IMR-90 (cell line): ENCODE data around the gene ZNF316. TPM values are rescaled to one million over a fixed set of nuclear protein-coding genes. Genes with fewer than 3 reads are reported as not detected.

ENCODE experiments used
- ATAC-seq: fragments of 200-7000 bp; cut with Tn5 transposase; 2 replicates; pipeline ENCODE4 v1.9.1; 2020; ENCODE audit warnings: low read depth, mild to moderate bottlenecking, moderate library complexity
- BruUV-seq: library from RNA; stranded (reverse); fragments of 400-500 nt; replicated peaks from 2 replicates; lab custom pipeline; 2021; lab: Mats Ljungman, UMichigan
- CTCF ChIA-PET: fragments of 300-600 bp; formaldehyde crosslinking; extraction: SDS; loops from one replicate; lab custom pipeline; 2021; ENCODE audit warnings: antibody characterized with exemption; lab: Yijun Ruan, JAX
- POLR2A ChIA-PET: fragments of 300-600 bp; sonication (Branson Sonifier 250); formaldehyde crosslinking; loops from one replicate; lab custom pipeline; 2022; ENCODE audit warnings: antibody characterized with exemption; ENCODE audit not compliant: unreplicated experiment; lab: Charles Lee
- DNase-seq: peaks from one replicate; pipeline ENCODE4 v3.0.0; 2013
- H2AFZ ChIP-seq: replicated peaks from 2 replicates; pipeline ENCODE3; 2013; ENCODE audit warnings: low read length, mild to moderate bottlenecking; ENCODE audit not compliant: poor library complexity
- H2AK5ac ChIP-seq: 2 replicates; pipeline ENCODE4 v1.6.1; 2013; ENCODE audit warnings: low read depth, low read length, inconsistent platforms
- H2AK9ac ChIP-seq: replicated peaks from 2 replicates; pipeline ENCODE3; 2013; ENCODE audit warnings: mild to moderate bottlenecking, low read depth, low read length, moderate library complexity; ENCODE audit not compliant: poor library complexity
- H2BK120ac ChIP-seq: 2 replicates; pipeline ENCODE4 v1.6.1; 2013; ENCODE audit warnings: low read depth, low read length, inconsistent platforms
- H2BK15ac ChIP-seq: 3 replicates; pipeline ENCODE4 v1.6.1; 2013; ENCODE audit warnings: low read depth, low read length, inconsistent platforms
- H2BK20ac ChIP-seq: 2 replicates; pipeline ENCODE4 v1.6.1; 2013; ENCODE audit warnings: low read depth, mild to moderate bottlenecking, inconsistent platforms, low read length, moderate library complexity
- H2BK5ac ChIP-seq: 2 replicates; pipeline ENCODE4 v1.6.1; 2013; ENCODE audit warnings: mild to moderate bottlenecking, low read depth, low read length, inconsistent platforms; ENCODE audit not compliant: poor library complexity, severe bottlenecking
- H3K14ac ChIP-seq: replicated peaks from 2 replicates; pipeline ENCODE4 v1.6.1; 2013; ENCODE audit warnings: low read depth, low read length, inconsistent platforms
- H3K18ac ChIP-seq: 2 replicates; pipeline ENCODE4 v1.6.1; 2013; ENCODE audit warnings: low read depth, low read length, control low read depth
- H3K23ac ChIP-seq: 2 replicates; pipeline ENCODE4 v1.6.1; 2013; ENCODE audit warnings: low read depth, low read length, inconsistent platforms
- H3K27ac ChIP-seq: 2 replicates; pipeline ENCODE4 v1.5.1; 2013; ENCODE audit warnings: mild to moderate bottlenecking, control low read depth, low read length; ENCODE audit not compliant: insufficient read depth
- H3K27me3 ChIP-seq: 2 replicates; pipeline ENCODE4 v1.6.1; 2013; ENCODE audit warnings: low read length; ENCODE audit not compliant: control insufficient read depth, insufficient read depth
- H3K36me3 ChIP-seq: 2 replicates; pipeline ENCODE4 v1.6.1; 2013; ENCODE audit warnings: low read length, mixed read lengths; ENCODE audit not compliant: control insufficient read depth, insufficient read depth
- H3K4ac ChIP-seq: 2 replicates; pipeline ENCODE4 v1.6.1; 2013; ENCODE audit warnings: low read depth, low read length, inconsistent platforms
- H3K4me1 ChIP-seq: 2 replicates; pipeline ENCODE4 v1.6.1; 2013; ENCODE audit warnings: low read length, mixed read lengths; ENCODE audit not compliant: control insufficient read depth, insufficient read depth
- H3K4me2 ChIP-seq: 2 replicates; pipeline ENCODE4 v1.6.1; 2013; ENCODE audit warnings: low read depth, mild to moderate bottlenecking, control low read depth, low read length, moderate library complexity
- H3K4me3 ChIP-seq: 2 replicates; pipeline ENCODE4 v1.5.1; 2013; ENCODE audit warnings: low read depth, mild to moderate bottlenecking, control low read depth, low read length, moderate library complexity; ENCODE audit not compliant: insufficient read depth
- H3K56ac ChIP-seq: 2 replicates; pipeline ENCODE4 v1.6.1; 2013; ENCODE audit warnings: low read length, inconsistent platforms; ENCODE audit not compliant: insufficient read depth; ENCODE audit errors: extremely low read depth
- H3K79me1 ChIP-seq, 2 experiments: 2 replicates each; pipeline ENCODE4 v1.6.1; 2013; ENCODE audit warnings: low read length in 2 of 2, inconsistent platforms in 1 of 2, low read depth in 1 of 2
- H3K9ac ChIP-seq: 2 replicates; pipeline ENCODE4 v1.6.1; 2013; ENCODE audit warnings: low read depth, low read length, control low read depth
- H3K9me1 ChIP-seq: 2 replicates; pipeline ENCODE4 v1.6.1; 2013; ENCODE audit warnings: low read length, inconsistent platforms; ENCODE audit not compliant: insufficient read depth
- H3K9me3 ChIP-seq: 2 replicates; pipeline ENCODE4 v1.6.1; 2013; ENCODE audit warnings: low read length; ENCODE audit not compliant: control insufficient read depth, insufficient read depth
- H4K20me1 ChIP-seq: 2 replicates; pipeline ENCODE4 v1.6.1; 2013; ENCODE audit warnings: low read length, inconsistent platforms; ENCODE audit not compliant: insufficient read depth
- H4K5ac ChIP-seq: 2 replicates; pipeline ENCODE4 v1.6.1; 2013; ENCODE audit warnings: mild to moderate bottlenecking, low read depth, low read length, control low read depth
- H4K8ac ChIP-seq, 2 experiments: 2 replicates each; pipeline ENCODE4 v1.6.1; 2013; ENCODE audit warnings: low read depth in 2 of 2, low read length in 2 of 2, control low read depth in 1 of 2, inconsistent platforms in 1 of 2
- H4K91ac ChIP-seq: 2 replicates; pipeline ENCODE4 v1.6.1; 2013; ENCODE audit warnings: low read depth, low read length, inconsistent platforms; ENCODE audit not compliant: insufficient read depth
- BHLHE40 ChIP-seq: fragments of 150-350 bp; IDR thresholded peaks from 2 replicates; pipeline ENCODE4 v1.6.1; 2016; ENCODE audit warnings: mild to moderate bottlenecking, low read depth, low read length
- CEBPB ChIP-seq: IDR thresholded peaks from 2 replicates; pipeline ENCODE4 v1.6.1; 2012; ENCODE audit warnings: low read depth, low read length, improper control_type of control experiment
- MAZ ChIP-seq: IDR thresholded peaks from 2 replicates; pipeline ENCODE4 v1.6.1; 2012; ENCODE audit warnings: low read depth, mild to moderate bottlenecking, low read length, improper control_type of control experiment, moderate library complexity, borderline replicate concordance
- RFX5 ChIP-seq: IDR thresholded peaks from 2 replicates; pipeline ENCODE4 v1.8.0; 2012; ENCODE audit warnings: low read depth, mild to moderate bottlenecking, low read length, moderate library complexity
- WGBS, 2 experiments: methylation state at CpG; one replicate each; pipeline versions ENCODE4 v1.1.5 to v1.1.7; 2013; ENCODE audit warnings: missing lambda C conversion rate in 2 of 2; ENCODE audit not compliant: insufficient read length in 1 of 2; ENCODE audit errors: extremely low coverage in 2 of 2; 5-methylcytosine and 5-hydroxymethylcytosine counted together
- dilution Hi-C: fragments of 300-500 bp; cut with HindIII; formaldehyde crosslinking; loops from one replicate; pipeline ENCODE4 v1.14.3; 2018; ENCODE audit warnings: low sequenced_read_pairs; ENCODE audit not compliant: unreplicated experiment
- in situ Hi-C: fragments of 300-500 bp; cut with MboI; formaldehyde crosslinking; loops from 3 replicates; pipeline ENCODE4 v1.14.3; 2019; ENCODE audit warnings: low sequenced_read_pairs, inconsistent platforms, mixed read lengths
- intact Hi-C: fragments of 100-400 bp; cut with micrococcal nuclease; formaldehyde crosslinking; loops from 2 replicates; pipeline ENCODE4 v1.10.0; 2022
- polyA plus RNA-seq, 3 experiments: library from polyadenylated mRNA; depleted of rRNA; stranded (reverse); fragments of >200 nt; gene quantifications; 2 replicates each; pipeline ENCODE4 v1.2.3, GENCODE V29; 2012; ENCODE audit warnings: low replicate concordance in 1 of 3
- total RNA-seq: library from RNA; depleted of rRNA; stranded (reverse); fragments of >200 nt; gene quantifications from 2 replicates; pipeline ENCODE4 v1.2.3, GENCODE V29; 2012
- TF ChIP-seq, protein P1 (sequence below): conservative IDR thresholded peaks from 2 replicates; pipeline ENCODE4 v1.5.1; 2012; ENCODE audit warnings: mild to moderate bottlenecking, low read depth, low read length, improper control_type of control experiment

The ZNF316 gene
- total and polyA plus RNA-seq, 2 of the 4 experiments (the other 2 are of a cell fraction), result 3.2 to 7.2 TPM

DNA sequence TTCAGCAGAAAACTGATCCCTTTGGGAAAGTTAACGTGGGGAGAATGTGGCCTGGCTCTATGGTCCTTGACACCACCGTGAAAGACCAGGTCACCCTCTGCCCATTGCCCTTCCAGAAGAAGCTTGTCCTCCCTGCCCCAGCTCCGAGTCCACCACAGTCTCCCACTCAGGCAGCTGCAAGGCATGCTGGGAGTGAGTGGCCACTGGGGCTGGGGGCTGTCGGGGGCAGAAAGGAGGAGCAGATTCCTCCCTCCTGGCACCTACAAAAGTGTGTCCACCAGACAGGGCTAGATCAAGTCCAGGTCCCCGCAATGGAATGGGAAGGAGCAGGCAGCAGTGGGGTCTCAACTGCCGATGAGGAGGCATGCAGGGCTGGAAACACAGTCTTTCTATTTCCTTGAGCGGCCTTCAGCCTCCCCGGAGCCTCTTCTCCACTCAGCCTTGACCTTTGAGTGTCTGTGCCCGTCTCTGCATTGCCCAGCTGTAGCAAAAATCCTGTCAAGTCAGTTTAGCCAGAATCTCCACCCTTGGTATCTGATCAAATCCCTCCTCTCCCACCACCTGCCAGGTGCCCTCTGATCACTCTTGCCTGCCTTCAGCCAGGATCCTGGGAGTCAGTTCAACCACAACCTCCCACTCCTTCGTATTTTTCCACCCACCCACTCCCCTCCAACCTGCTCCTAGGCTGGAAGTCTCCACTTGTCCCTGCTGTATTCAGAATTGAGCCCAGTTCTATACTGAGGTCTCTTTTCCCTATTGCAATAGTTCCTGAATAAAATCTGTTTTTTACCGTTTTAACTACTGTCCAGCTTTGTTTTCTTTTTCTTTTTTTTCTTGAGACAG, 6.9 kb upstream of the ZNF316 start:
- Histone ChIP-seq H3K4ac (no peak overlapping the region), H3K9me1 (no peaks in the 10 kb centered on the region), H2AFZ (no peak overlapping the region), H3K14ac (no peak overlapping the region), H3K9ac (no peak overlapping the region), H2AK5ac (no peak overlapping the region), H2BK15ac (no peak overlapping the region), H3K18ac (no peak overlapping the region), H4K20me1 (no peaks in the 10 kb centered on the region), H2BK5ac (no peak overlapping the region), H3K36me3 (no peaks in the 10 kb centered on the region), H4K8ac (no peak overlapping the region), H2AK9ac (no peak overlapping the region), H2BK20ac (no peak overlapping the region), H2BK120ac (no peak overlapping the region), H3K23ac (no peak overlapping the region), H3K9me3 (no peaks in the 10 kb centered on the region), H3K79me1 (no peaks in the 10 kb centered on the region), H3K27ac (no peak overlapping the region), H4K91ac (no peak overlapping the region), H3K27me3 (no peaks in the 10 kb centered on the region; the same call in 1 of the 2 replicates), H3K4me3 (no peak overlapping the region), H3K56ac (no peak overlapping the region), H3K4me2 (no peak overlapping the region), H4K5ac (no peak overlapping the region), H3K4me1 (no peaks in the 10 kb centered on the region)
- intact Hi-C loops, result no loop called here
- POLR2A ChIA-PET, result no interaction called here
- 53% methylated on average over 7 of the region's 11 CpGs; no CpG with 5 or more reads in 1 of the 2 experiments for WGBS, 2 experiments
- dilution Hi-C loops, result no loop called here
- no peak for DNase-seq
- TF ChIP-seq BHLHE40, result no peak
- no peak for TF ChIP-seq RFX5
- TF ChIP-seq, protein P1, sequence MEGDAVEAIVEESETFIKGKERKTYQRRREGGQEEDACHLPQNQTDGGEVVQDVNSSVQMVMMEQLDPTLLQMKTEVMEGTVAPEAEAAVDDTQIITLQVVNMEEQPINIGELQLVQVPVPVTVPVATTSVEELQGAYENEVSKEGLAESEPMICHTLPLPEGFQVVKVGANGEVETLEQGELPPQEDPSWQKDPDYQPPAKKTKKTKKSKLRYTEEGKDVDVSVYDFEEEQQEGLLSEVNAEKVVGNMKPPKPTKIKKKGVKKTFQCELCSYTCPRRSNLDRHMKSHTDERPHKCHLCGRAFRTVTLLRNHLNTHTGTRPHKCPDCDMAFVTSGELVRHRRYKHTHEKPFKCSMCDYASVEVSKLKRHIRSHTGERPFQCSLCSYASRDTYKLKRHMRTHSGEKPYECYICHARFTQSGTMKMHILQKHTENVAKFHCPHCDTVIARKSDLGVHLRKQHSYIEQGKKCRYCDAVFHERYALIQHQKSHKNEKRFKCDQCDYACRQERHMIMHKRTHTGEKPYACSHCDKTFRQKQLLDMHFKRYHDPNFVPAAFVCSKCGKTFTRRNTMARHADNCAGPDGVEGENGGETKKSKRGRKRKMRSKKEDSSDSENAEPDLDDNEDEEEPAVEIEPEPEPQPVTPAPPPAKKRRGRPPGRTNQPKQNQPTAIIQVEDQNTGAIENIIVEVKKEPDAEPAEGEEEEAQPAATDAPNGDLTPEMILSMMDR, result no peak
- no peak for TF ChIP-seq MAZ
- TF ChIP-seq CEBPB, result no peak
- CTCF ChIA-PET, result no interaction called here
- no TSS peak for BruUV-seq
- in situ Hi-C loops, result no loop called here
- no peak for ATAC-seq
